Suprapubic skin (tissue), 4 donors: ENCODE data around the gene TTC23. TPM values are rescaled to one million over a fixed set of nuclear protein-coding genes. Genes with fewer than 3 reads are reported as not detected.

ENCODE experiments used
- DNase-seq, 2 donors: peaks; one replicate each; pipeline ENCODE4 v3.0.0-alpha.2; 2019; ENCODE audit warnings: low spot score in 2 of 2
- H3K27ac ChIP-seq: fragments of 200-600 bp; sonication (generic); one replicate; pipeline ENCODE4 v1.5.1; 2019
- H3K27me3 ChIP-seq: fragments of 200-600 bp; sonication (generic); one replicate; pipeline ENCODE4 v1.5.1; 2019
- H3K36me3 ChIP-seq: fragments of 200-600 bp; sonication (generic); one replicate; pipeline ENCODE4 v1.5.1; 2019
- H3K4me1 ChIP-seq: fragments of 200-600 bp; sonication (generic); one replicate; pipeline ENCODE4 v1.5.1; 2019
- H3K4me3 ChIP-seq: fragments of 200-600 bp; sonication (generic); one replicate; pipeline ENCODE4 v1.5.1; 2019; ENCODE audit warnings: mild to moderate bottlenecking
- H3K9me3 ChIP-seq: fragments of 200-600 bp; sonication (generic); one replicate; pipeline ENCODE4 v1.5.1; 2019
- EP300 ChIP-seq: sonication (generic); formaldehyde crosslinking; IDR thresholded peaks from one replicate; pipeline ENCODE4 v1.6.1; 2017; ENCODE audit warnings: antibody characterized with exemption
- POLR2A ChIP-seq, 2 donors: fragments of 450-650 bp; IDR thresholded peaks; one replicate each; pipeline ENCODE4 v1.6.1; 2017; ENCODE audit warnings: antibody characterized with exemption in 2 of 2, mild to moderate bottlenecking in 2 of 2, moderate library complexity in 2 of 2
- POLR2AphosphoS5 ChIP-seq, 3 donors: sonication (generic); formaldehyde crosslinking; IDR thresholded peaks; one replicate each; pipeline ENCODE4 v1.6.1; 2017; ENCODE audit warnings: antibody characterized with exemption in 3 of 3
- WGBS: methylation state at CpG from one replicate; pipeline ENCODE4 v1.1.5; 2018; 5-methylcytosine and 5-hydroxymethylcytosine counted together
- total RNA-seq, 4 donors: library from RNA; depleted of rRNA; stranded (reverse); fragments of >200 nt; gene quantifications; one replicate each; pipeline ENCODE4 v1.1.0, GENCODE V29; 2016
- TF ChIP-seq, protein P1 (sequence below), 2 donors: fragments of 200-600 bp in 1 of 2; fragments of 450-650 bp in 1 of 2; sonication (generic) in 1 of 2; IDR thresholded peaks; one replicate each; pipeline ENCODE4 v1.5.1; 2016 to 2019; ENCODE audit warnings: antibody characterized with exemption in 2 of 2, mild to moderate bottlenecking in 1 of 2, moderate library complexity in 1 of 2

Gene TTC23
- total RNA-seq, 4 donors from 2014 or later = 14.4 to 34.6 (median 17.6) TPM

DNA sequence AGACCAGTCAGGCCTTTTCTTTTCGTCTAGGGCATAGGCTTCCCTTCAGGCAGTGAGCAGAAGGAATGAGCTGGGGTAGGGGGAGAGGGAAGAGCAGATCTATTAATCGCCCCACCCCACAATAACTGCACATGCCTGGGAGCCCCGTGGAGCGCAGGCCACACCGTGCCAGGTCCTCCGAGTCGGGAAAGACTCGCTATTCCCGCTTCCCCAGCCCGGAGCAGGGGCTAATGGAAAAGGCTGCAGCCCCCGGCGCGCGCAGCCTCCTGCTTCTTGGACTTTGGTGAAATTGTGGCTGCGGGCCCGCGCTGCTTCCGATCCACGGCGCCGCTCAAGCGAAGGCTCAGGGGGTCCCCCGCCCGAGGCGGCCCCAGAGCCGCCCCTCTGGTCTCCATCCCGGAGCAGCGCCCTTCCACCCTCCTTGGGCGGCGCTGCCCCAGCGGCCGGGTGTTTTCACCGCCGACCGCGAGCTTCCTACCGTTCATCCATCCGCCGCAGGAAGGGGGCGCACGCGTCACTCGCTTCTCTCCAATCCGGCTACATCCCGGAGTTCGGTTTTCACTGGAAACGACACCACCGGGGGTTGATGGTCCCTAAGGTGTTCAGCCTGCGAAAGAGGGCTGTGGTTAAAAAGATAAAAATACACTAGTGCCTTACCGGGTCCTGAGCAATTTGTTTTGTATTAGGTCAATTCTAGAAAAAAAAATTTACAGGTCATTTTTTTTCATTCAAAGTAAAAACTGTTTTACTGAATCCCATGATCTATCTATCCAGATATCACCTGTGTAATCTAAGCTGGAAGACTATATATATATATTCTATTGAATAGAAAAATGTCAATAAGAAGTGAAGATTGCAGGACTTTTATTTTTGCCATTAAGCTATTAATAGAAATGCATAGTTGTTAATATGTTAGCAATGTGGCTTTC lies 148.9 kb downstream of the TTC23 start:
- Histone ChIP-seq H3K27me3 (peaks cover 47% of the 10 kb centered on the region), H3K27ac (no peak overlapping the region), H3K9me3 (no peaks in the 10 kb centered on the region), H3K36me3 (no peaks in the 10 kb centered on the region), H3K4me3 (peak overlapping the region; percentile 34), H3K4me1 (peaks cover 16% of the 10 kb centered on the region)
- DNase-seq = peak; percentile 83 to 90
- TF ChIP-seq POLR2AphosphoS5 (IDR thresholded peaks at IDR 0.05) = no peak
- TF ChIP-seq, protein P1, sequence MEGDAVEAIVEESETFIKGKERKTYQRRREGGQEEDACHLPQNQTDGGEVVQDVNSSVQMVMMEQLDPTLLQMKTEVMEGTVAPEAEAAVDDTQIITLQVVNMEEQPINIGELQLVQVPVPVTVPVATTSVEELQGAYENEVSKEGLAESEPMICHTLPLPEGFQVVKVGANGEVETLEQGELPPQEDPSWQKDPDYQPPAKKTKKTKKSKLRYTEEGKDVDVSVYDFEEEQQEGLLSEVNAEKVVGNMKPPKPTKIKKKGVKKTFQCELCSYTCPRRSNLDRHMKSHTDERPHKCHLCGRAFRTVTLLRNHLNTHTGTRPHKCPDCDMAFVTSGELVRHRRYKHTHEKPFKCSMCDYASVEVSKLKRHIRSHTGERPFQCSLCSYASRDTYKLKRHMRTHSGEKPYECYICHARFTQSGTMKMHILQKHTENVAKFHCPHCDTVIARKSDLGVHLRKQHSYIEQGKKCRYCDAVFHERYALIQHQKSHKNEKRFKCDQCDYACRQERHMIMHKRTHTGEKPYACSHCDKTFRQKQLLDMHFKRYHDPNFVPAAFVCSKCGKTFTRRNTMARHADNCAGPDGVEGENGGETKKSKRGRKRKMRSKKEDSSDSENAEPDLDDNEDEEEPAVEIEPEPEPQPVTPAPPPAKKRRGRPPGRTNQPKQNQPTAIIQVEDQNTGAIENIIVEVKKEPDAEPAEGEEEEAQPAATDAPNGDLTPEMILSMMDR (IDR thresholded peaks at IDR 0.05) = peak; percentile 56 to 80
- WGBS = 2% methylated on average over 28 of the region's 50 CpGs

DNA sequence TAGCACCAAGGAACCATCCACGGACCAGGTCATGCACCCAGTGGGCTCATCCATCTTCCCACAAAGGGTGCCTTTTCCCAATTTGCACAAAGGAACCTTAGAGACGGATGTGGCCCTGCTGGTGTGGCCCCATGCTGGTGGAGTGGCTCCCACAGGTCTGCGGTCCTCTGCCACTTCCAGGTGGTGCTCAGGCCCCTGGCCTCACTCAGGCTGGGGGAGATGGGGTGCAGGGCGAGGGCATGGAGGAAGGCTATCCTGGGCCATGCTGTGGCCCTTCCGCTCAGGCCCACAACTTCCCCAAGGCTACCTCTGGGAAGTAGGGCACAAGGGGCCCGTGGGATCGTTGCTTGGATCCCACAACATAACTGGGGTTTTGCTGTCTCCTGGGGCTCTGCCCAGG lies 149.7 kb downstream of the TTC23 start:
- H3K36me3 ChIP-seq = no peaks in the 10 kb centered on the region
- peaks cover 38% of the 10 kb centered on the region for H3K27me3 ChIP-seq
- no peak overlapping the region for H3K27ac ChIP-seq
- H3K9me3 ChIP-seq = no peaks in the 10 kb centered on the region
- peaks cover 7% of the 10 kb centered on the region for H3K4me1 ChIP-seq
- no peak for DNase-seq
- 70% methylated on average over 3 of the region's 7 CpGs for WGBS
- TF ChIP-seq, protein P1 (IDR thresholded peaks at IDR 0.05) = no peak
- no peak for TF ChIP-seq EP300
- no peak for TF ChIP-seq POLR2AphosphoS5 (IDR thresholded peaks at IDR 0.05)
- TF ChIP-seq POLR2A (IDR thresholded peaks at IDR 0.05) = no peak
- no peak overlapping the region for H3K4me3 ChIP-seq

GRCh38 chr15:99098991-99099390 lies 150.4 kb downstream of the TTC23 start:
- H3K36me3 ChIP-seq = no peaks in the 10 kb centered on the region
- H3K4me1 ChIP-seq = peaks cover 7% of the 10 kb centered on the region
- H3K27me3 ChIP-seq = peaks cover 37% of the 10 kb centered on the region
- DNase-seq = no peak
- 87% methylated on average over 6 of the region's 6 CpGs for WGBS
- H3K4me3 ChIP-seq = no peak overlapping the region
- H3K9me3 ChIP-seq = no peaks in the 10 kb centered on the region
- TF ChIP-seq POLR2AphosphoS5 (IDR thresholded peaks at IDR 0.05) = no peak
- no peak for TF ChIP-seq EP300
- TF ChIP-seq, protein P1 (IDR thresholded peaks at IDR 0.05) = no peak
- no peak for TF ChIP-seq POLR2A (IDR thresholded peaks at IDR 0.05)
- no peak overlapping the region for H3K27ac ChIP-seq

DNA sequence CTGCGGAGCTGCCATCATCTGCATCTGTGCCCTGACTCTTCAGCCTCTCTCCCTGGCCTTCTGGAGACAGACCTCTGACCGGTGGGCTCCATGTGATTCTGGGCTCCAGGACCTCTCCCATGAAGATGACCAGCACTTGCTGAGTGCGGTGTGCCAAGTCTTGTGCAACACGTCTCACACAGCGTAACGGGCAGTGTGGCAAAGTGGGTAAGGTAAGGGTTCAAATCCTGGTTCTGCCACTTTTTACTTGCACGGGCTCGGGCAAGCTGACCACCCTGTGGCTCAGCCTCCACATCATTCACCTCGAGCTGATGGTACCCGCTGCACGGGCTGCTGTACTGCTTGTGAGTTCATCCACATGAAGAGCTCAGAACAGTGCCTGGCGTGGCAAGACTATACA lies 151.0 kb downstream of the TTC23 start:
- H3K4me1 ChIP-seq = peaks cover 7% of the 10 kb centered on the region
- 92% methylated on average over 10 of the region's 12 CpGs for WGBS
- TF ChIP-seq POLR2AphosphoS5 (IDR thresholded peaks at IDR 0.05) = no peak
- TF ChIP-seq EP300 = no peak
- TF ChIP-seq POLR2A (IDR thresholded peaks at IDR 0.05) = no peak
- TF ChIP-seq, protein P1 (IDR thresholded peaks at IDR 0.05) = no peak
- no peak overlapping the region for H3K27ac ChIP-seq
- H3K36me3 ChIP-seq = no peaks in the 10 kb centered on the region
- H3K9me3 ChIP-seq = no peaks in the 10 kb centered on the region
- DNase-seq = no peak
- peaks cover 37% of the 10 kb centered on the region for H3K27me3 ChIP-seq
- H3K4me3 ChIP-seq = no peak overlapping the region
